Upper lobe of left lung (tissue), 4 donors: ENCODE results near the gene MYO3B.

Experiments used
- POLR2A ChIP-seq, 4 donors: fragments of 450-650 bp; IDR thresholded peaks; one replicate each; pipeline ENCODE4 v1.5.1; 2016 to 2017; ENCODE audit warnings: antibody characterized with exemption in 4 of 4, mild to moderate bottlenecking in 2 of 4
- TF ChIP-seq, protein P1 (sequence below), 6 experiments: fragments of 450-650 bp in 4 of 6; fragments of 200-600 bp in 2 of 6; sonication (generic) in 2 of 6; IDR thresholded peaks; one replicate each; pipeline ENCODE4 v1.5.1; 2016 to 2019; ENCODE audit warnings: antibody characterized with exemption in 6 of 6

DNA sequence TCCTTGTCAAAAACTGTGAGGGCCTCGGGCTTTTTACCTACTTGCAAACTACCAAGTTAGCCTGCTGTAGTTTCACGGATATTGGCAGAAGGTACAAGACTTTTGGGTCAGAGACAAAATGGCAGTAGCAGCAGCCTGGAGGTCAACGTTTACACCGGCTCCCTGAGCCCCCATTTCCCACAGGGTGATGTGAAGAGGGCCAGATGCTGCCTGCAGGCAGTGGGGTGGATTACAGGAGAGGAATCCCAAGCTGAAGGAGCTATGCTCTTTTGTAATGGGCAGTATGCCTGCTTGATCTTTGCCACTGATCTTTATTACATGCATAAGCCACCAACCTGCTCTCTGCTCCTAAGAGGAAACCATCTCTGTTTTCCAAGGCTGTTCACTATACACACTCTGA is 507.6 kb downstream of the MYO3B start:
- TF ChIP-seq POLR2A (IDR thresholded peaks at IDR 0.05) = no peak
- TF ChIP-seq, protein P1, sequence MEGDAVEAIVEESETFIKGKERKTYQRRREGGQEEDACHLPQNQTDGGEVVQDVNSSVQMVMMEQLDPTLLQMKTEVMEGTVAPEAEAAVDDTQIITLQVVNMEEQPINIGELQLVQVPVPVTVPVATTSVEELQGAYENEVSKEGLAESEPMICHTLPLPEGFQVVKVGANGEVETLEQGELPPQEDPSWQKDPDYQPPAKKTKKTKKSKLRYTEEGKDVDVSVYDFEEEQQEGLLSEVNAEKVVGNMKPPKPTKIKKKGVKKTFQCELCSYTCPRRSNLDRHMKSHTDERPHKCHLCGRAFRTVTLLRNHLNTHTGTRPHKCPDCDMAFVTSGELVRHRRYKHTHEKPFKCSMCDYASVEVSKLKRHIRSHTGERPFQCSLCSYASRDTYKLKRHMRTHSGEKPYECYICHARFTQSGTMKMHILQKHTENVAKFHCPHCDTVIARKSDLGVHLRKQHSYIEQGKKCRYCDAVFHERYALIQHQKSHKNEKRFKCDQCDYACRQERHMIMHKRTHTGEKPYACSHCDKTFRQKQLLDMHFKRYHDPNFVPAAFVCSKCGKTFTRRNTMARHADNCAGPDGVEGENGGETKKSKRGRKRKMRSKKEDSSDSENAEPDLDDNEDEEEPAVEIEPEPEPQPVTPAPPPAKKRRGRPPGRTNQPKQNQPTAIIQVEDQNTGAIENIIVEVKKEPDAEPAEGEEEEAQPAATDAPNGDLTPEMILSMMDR (IDR thresholded peaks at IDR 0.05) = no peak
